Measurements from ENCODE around the gene BPIFB2.
"Not testable (repeated sequence)": the region's sequence is repeated elsewhere in the genome, so short reads cannot be mapped to it uniquely, and the experiment has no call there.

Gene BPIFB2

GRCh38 chr20:33007376-33008335 is at the start of gene BPIFB2:
Gene BPIFB2, plus strand, starts transcription at chr20:33007704. Its CDS starts 871 bp downstream, at chr20:33008575.
- no peak for DNase-seq

- DNase-seq = no peak
These were observed 48.9 kb upstream of the BPIFB2 start for GRCh38 chr20:32958574-32958973.

- no peak for DNase-seq
These were observed 47.9 kb upstream of the BPIFB2 start for GRCh38 chr20:32959351-32960221.

- no peak for DNase-seq
These were observed 47.3 kb upstream of the BPIFB2 start for GRCh38 chr20:32960222-32960518.

GRCh38 chr20:32960849-32961731 is 46.4 kb upstream of the BPIFB2 start:
- no peak for DNase-seq

GRCh38 chr20:32962053-32962452 is 45.5 kb upstream of the BPIFB2 start:
- no peak for DNase-seq

GRCh38 chr20:32962646-32963045 is 44.9 kb upstream of the BPIFB2 start:
- not testable (repeated sequence) for DNase-seq

- DNase-seq = no peak
These were observed 44.3 kb upstream of the BPIFB2 start for GRCh38 chr20:32963176-32963575.

GRCh38 chr20:32964575-32964974 is 42.9 kb upstream of the BPIFB2 start:
- DNase-seq = no peak

- DNase-seq = no peak
These were observed 42.4 kb upstream of the BPIFB2 start for GRCh38 chr20:32965115-32965514.

GRCh38 chr20:32965581-32966373 is 41.7 kb upstream of the BPIFB2 start:
- DNase-seq = no peak

- no peak for DNase-seq
These were observed 41.1 kb upstream of the BPIFB2 start for GRCh38 chr20:32966382-32966781.

GRCh38 chr20:32966881-32967781 is 40.4 kb upstream of the BPIFB2 start:
- no peak for DNase-seq

GRCh38 chr20:32967961-32968457 is 39.5 kb upstream of the BPIFB2 start:
- no peak for DNase-seq

GRCh38 chr20:32968478-32969241 is 38.8 kb upstream of the BPIFB2 start:
- DNase-seq = no peak

- DNase-seq = no peak
These were observed 38.0 kb upstream of the BPIFB2 start for GRCh38 chr20:32969356-32970114.

GRCh38 chr20:32970115-32970972 is 37.2 kb upstream of the BPIFB2 start:
- no peak for DNase-seq

- DNase-seq = no peak
These were observed 36.6 kb upstream of the BPIFB2 start for GRCh38 chr20:32970973-32971300.

All from AML-193 (cell line).